Fibroblast of lung (primary cell): ENCODE results near the gene OR2T12. TPM values are rescaled to one million over a fixed set of nuclear protein-coding genes. Genes with fewer than 3 reads are reported as not detected.

Experiments
- DNase-seq, 2 donors: peaks; one replicate each; pipeline versions ENCODE4 v3.0.0 to v3.0.0-alpha.2; 2010; ENCODE audit warnings: low read depth in 2 of 2
- H2AFZ ChIP-seq: 2 replicates; pipeline ENCODE4 v1.5.1; 2012; ENCODE audit warnings: low read length, control low read depth, inconsistent platforms
- H3K27ac ChIP-seq: 2 replicates; pipeline ENCODE4 v1.5.1; 2011; ENCODE audit warnings: low read length, control low read depth; ENCODE audit not compliant: insufficient read depth
- H3K27me3 ChIP-seq: 2 replicates; pipeline ENCODE4 v1.5.1; 2011; ENCODE audit warnings: mild to moderate bottlenecking, low read length; ENCODE audit not compliant: control insufficient read depth, insufficient read depth
- H3K36me3 ChIP-seq: 2 replicates; pipeline ENCODE4 v1.5.1; 2011; ENCODE audit warnings: low read length; ENCODE audit not compliant: control insufficient read depth, insufficient read depth
- H3K4me1 ChIP-seq: 2 replicates; pipeline ENCODE4 v1.5.1; 2011; ENCODE audit warnings: low read length; ENCODE audit not compliant: control insufficient read depth, insufficient read depth; ENCODE audit errors: extremely low read depth
- H3K4me2 ChIP-seq: 2 replicates; pipeline ENCODE4 v1.5.1; 2011; ENCODE audit warnings: low read length, control low read depth; ENCODE audit not compliant: insufficient read depth; ENCODE audit errors: extremely low read depth
- H3K4me3 ChIP-seq, 4 experiments: fragments of 200-600 bp in 1 of 4; sonication (generic) in 1 of 4; replicated peaks in 1 of 4; 2 replicates each; pipeline ENCODE4 v1.5.1; 2011 to 2016; ENCODE audit warnings: low read length in 4 of 4, low read depth in 3 of 4, mild to moderate bottlenecking in 3 of 4, control low read depth in 2 of 4, inconsistent platforms in 1 of 4, mixed read lengths in 1 of 4; ENCODE audit not compliant: insufficient read depth in 1 of 4; ENCODE audit errors: control extremely low read depth in 1 of 4
- H3K79me2 ChIP-seq: 2 replicates; pipeline ENCODE4 v1.5.1; 2012; ENCODE audit warnings: mild to moderate bottlenecking, low read length, inconsistent platforms; ENCODE audit not compliant: control insufficient read depth, insufficient read depth
- H3K9ac ChIP-seq: 2 replicates; pipeline ENCODE4 v1.5.1; 2011; ENCODE audit warnings: mild to moderate bottlenecking, low read length, control low read depth; ENCODE audit not compliant: insufficient read depth
- H3K9me3 ChIP-seq: 2 replicates; pipeline ENCODE4 v1.5.1; 2012; ENCODE audit warnings: low read depth, low read length; ENCODE audit not compliant: control insufficient read depth, insufficient read depth
- H4K20me1 ChIP-seq: 2 replicates; pipeline ENCODE4 v1.5.1; 2011; ENCODE audit warnings: low read length; ENCODE audit not compliant: control insufficient read depth, insufficient read depth; ENCODE audit errors: extremely low read depth
- EZH2 ChIP-seq: IDR thresholded peaks from 2 replicates; pipeline ENCODE4 v1.5.1; 2012; ENCODE audit warnings: low read length, control low read depth, mild to moderate bottlenecking; ENCODE audit errors: missing control alignments
- polyA plus RNA-seq, 2 donors: library from polyadenylated mRNA; depleted of rRNA in 1 of 2; stranded (reverse) in 1 of 2; unstranded in 1 of 2; fragments of >200 nt; gene quantifications; 2 replicates each; pipeline ENCODE4 v1.2.1, GENCODE V29; 2011 to 2012; ENCODE audit warnings: missing spikeins in 1 of 2
- total RNA-seq: library from RNA; depleted of rRNA; stranded (reverse); fragments of >200 nt; gene quantifications from 2 replicates; pipeline ENCODE4 v1.2.1, GENCODE V29; 2014
- TF ChIP-seq, protein P1 (sequence below), 2 donors: IDR thresholded peaks in 1 of 2; conservative IDR thresholded peaks in 1 of 2; 1 replicate in 1 of 2; 2 replicates in 1 of 2; pipeline ENCODE4 v1.5.1; 2011 to 2012; ENCODE audit warnings: low read length in 2 of 2, control low read depth in 1 of 2, inconsistent platforms in 1 of 2, low read depth in 1 of 2, mild to moderate bottlenecking in 1 of 2

Gene OR2T12
- total and polyA plus RNA-seq, 2 donors (not counting 1 experiment from before 2014, with no cell fraction given) = not detected

DNA sequence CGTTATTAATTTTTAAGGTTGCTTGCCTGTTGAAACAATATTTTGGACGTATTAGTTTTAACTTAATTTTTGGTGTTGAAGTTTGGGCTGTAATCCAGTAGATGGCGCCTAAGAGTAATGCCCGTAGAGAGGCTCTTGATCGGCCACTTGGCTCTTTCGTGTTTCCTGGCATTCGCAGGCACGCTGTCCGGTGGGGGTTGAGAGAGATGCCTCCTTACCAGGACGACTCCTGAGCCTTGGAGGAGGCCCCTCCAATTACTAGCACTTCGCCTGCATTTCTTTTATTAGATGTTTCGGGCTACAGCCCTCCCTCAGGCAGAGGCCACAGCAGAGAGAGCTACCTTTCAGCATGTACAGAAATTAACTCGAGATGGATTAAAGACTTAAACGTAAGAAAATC lies 60.0 kb downstream of the OR2T12 start:
- no peak overlapping the region for H3K4me2 ChIP-seq
- H3K4me1 ChIP-seq = no peaks in the 10 kb centered on the region
- TF ChIP-seq, protein P1, sequence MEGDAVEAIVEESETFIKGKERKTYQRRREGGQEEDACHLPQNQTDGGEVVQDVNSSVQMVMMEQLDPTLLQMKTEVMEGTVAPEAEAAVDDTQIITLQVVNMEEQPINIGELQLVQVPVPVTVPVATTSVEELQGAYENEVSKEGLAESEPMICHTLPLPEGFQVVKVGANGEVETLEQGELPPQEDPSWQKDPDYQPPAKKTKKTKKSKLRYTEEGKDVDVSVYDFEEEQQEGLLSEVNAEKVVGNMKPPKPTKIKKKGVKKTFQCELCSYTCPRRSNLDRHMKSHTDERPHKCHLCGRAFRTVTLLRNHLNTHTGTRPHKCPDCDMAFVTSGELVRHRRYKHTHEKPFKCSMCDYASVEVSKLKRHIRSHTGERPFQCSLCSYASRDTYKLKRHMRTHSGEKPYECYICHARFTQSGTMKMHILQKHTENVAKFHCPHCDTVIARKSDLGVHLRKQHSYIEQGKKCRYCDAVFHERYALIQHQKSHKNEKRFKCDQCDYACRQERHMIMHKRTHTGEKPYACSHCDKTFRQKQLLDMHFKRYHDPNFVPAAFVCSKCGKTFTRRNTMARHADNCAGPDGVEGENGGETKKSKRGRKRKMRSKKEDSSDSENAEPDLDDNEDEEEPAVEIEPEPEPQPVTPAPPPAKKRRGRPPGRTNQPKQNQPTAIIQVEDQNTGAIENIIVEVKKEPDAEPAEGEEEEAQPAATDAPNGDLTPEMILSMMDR (conservative IDR thresholded peaks at IDR 0.05 in 1 of 2, IDR thresholded peaks at IDR 0.05 in 1 of 2; ENCODE audit: low read depth in 1 of 2, low read length in 2 of 2) = peak; percentile 27 to 52
- no peak for TF ChIP-seq EZH2
- H3K36me3 ChIP-seq = no peaks in the 10 kb centered on the region
- no peak overlapping the region for H3K9ac ChIP-seq
- H3K9me3 ChIP-seq = no peaks in the 10 kb centered on the region
- H3K79me2 ChIP-seq = no peaks in the 10 kb centered on the region
- H3K27ac ChIP-seq = no peak overlapping the region
- H2AFZ ChIP-seq = no peak overlapping the region
- no peaks in the 10 kb centered on the region for H4K20me1 ChIP-seq
- H3K4me3 ChIP-seq = no peak overlapping the region
- no peaks in the 10 kb centered on the region for H3K27me3 ChIP-seq
- peak; percentile 3 to 15 for DNase-seq

Other genes with a start within 250 kb of the OR2T12 start
- gene OR2L13, start 208.2 kb downstream of the OR2T12 start, total RNA-seq = not detected in 2 replicates
- gene OR2L13, start 208.2 kb downstream of the OR2T12 start, polyA plus RNA-seq = 0.03 TPM in 1 of 2 replicates, not detected in the other
- gene OR2M5, start 158.3 kb downstream of the OR2T12 start, total RNA-seq = not detected in 2 replicates
- not detected in 2 replicates for gene OR2M5, start 158.3 kb downstream of the OR2T12 start, polyA plus RNA-seq
- gene OR2M2, start 128.6 kb downstream of the OR2T12 start, total RNA-seq = not detected in 2 replicates
- not detected in 2 replicates for gene OR2M2, start 128.6 kb downstream of the OR2T12 start, polyA plus RNA-seq
- gene OR2M3, start 106.2 kb downstream of the OR2T12 start, total RNA-seq = under 0.01 TPM in 1 of 2 replicates, not detected in the other
- 0.02 TPM in 1 of 2 replicates, not detected in the other for gene OR2M3, start 106.2 kb downstream of the OR2T12 start, polyA plus RNA-seq
- gene OR2M4, start 72.0 kb downstream of the OR2T12 start, total RNA-seq = under 0.01 TPM in 1 of 2 replicates, not detected in the other
- gene OR2M4, start 72.0 kb downstream of the OR2T12 start, polyA plus RNA-seq = 0.05 TPM in 1 of 2 replicates, not detected in the other
- not detected in 2 replicates for gene OR2T33, start 25.4 kb downstream of the OR2T12 start, total RNA-seq
- gene OR2T33, start 25.4 kb downstream of the OR2T12 start, polyA plus RNA-seq = not detected in 2 replicates
- gene OR2M7, start 21.1 kb upstream of the OR2T12 start, total RNA-seq = not detected in 2 replicates
- gene OR2M7, start 21.1 kb upstream of the OR2T12 start, polyA plus RNA-seq = not detected in 2 replicates
- not detected in 2 replicates for gene OR14C36, start 45.4 kb upstream of the OR2T12 start, total RNA-seq
- gene OR14C36, start 45.4 kb upstream of the OR2T12 start, polyA plus RNA-seq = not detected in 2 replicates
- not detected in 2 replicates for gene OR2T4, start 58.2 kb upstream of the OR2T12 start, total RNA-seq
- not detected in 2 replicates for gene OR2T4, start 58.2 kb upstream of the OR2T12 start, polyA plus RNA-seq
- not detected in 2 replicates for gene OR2T6, start 72.3 kb upstream of the OR2T12 start, total RNA-seq
- not detected in 2 replicates for gene OR2T6, start 72.3 kb upstream of the OR2T12 start, polyA plus RNA-seq
- not detected in 2 replicates for gene OR2T1, start 99.6 kb upstream of the OR2T12 start, total RNA-seq
- gene OR2T1, start 99.6 kb upstream of the OR2T12 start, polyA plus RNA-seq = not detected in 2 replicates
- gene OR2T2, start 142.2 kb upstream of the OR2T12 start, total RNA-seq = not detected in 2 replicates
- gene OR2T2, start 142.2 kb upstream of the OR2T12 start, polyA plus RNA-seq = not detected in 2 replicates
- gene OR2T3, start 169.9 kb upstream of the OR2T12 start, total RNA-seq = not detected in 2 replicates
- gene OR2T3, start 169.9 kb upstream of the OR2T12 start, polyA plus RNA-seq = not detected in 2 replicates
- not detected in 2 replicates for gene OR2T5, start 185.2 kb upstream of the OR2T12 start, total RNA-seq
- not detected in 2 replicates for gene OR2T5, start 185.2 kb upstream of the OR2T12 start, polyA plus RNA-seq
- gene OR2G6, start 204.6 kb upstream of the OR2T12 start, total RNA-seq = not detected in 2 replicates
- gene OR2G6, start 204.6 kb upstream of the OR2T12 start, polyA plus RNA-seq = not detected in 2 replicates